ENCODE results near the gene RAB44. TPM values are rescaled to one million over a fixed set of nuclear protein-coding genes. Genes with fewer than 3 reads are reported as not detected.
A peak's percentile ranks its signal among the peaks of the same experiment; 100 is the strongest.

Gene RAB44
- total RNA-seq, 1 experiment from 2014 or later = not detected

- Histone ChIP-seq H2BK20ac (ENCODE audit: low read depth, low read length, poor library complexity, severe bottlenecking) (no peak overlapping the region), H3T11ph (ENCODE audit: low read length) (no peak overlapping the region), H2BK15ac (ENCODE audit: low read depth, low read length) (no peak overlapping the region), H2BK5ac (ENCODE audit: insufficient read length, low read length) (no peak overlapping the region), H3K9ac (ENCODE audit: extremely low read depth, insufficient read length, low read length) (no peak overlapping the region), H3K27me3 (ENCODE audit: insufficient read depth, low read length) (peaks cover 5% of the 10 kb centered on the region; the same call in 1 of the 2 replicates), H3K4ac (ENCODE audit: low read depth, low read length) (no peak overlapping the region), H2AK5ac (ENCODE audit: insufficient read length, low read length) (no peak overlapping the region), H3K4me2 (ENCODE audit: insufficient read depth, insufficient read length, low read length) (peak overlapping the region; percentile 44), H2BK12ac (ENCODE audit: insufficient read length, low read depth, low read length) (no peak overlapping the region), H3K56ac (ENCODE audit: insufficient read length, low read depth, low read length) (no peak overlapping the region), H4K91ac (ENCODE audit: insufficient read length, low read depth, low read length) (no peak overlapping the region), H3K23ac (ENCODE audit: insufficient read length, low read depth, low read length) (no peak overlapping the region), H3K79me1 (ENCODE audit: insufficient read depth, low read depth, low read length, poor library complexity, severe bottlenecking) (no peaks in the 10 kb centered on the region), H3K27ac (ENCODE audit: insufficient read length, low read depth, low read length) (no peak overlapping the region), H2BK120ac (ENCODE audit: low read depth, low read length, poor library complexity, severe bottlenecking) (no peak overlapping the region), H3K23me2 (ENCODE audit: insufficient read length, low read depth, low read length, poor library complexity, severe bottlenecking) (peaks cover 14% of the 10 kb centered on the region), H3K9me3 (ENCODE audit: control insufficient read depth, low read depth, low read length) (no peaks in the 10 kb centered on the region), H3K18ac (ENCODE audit: insufficient read length, low read depth, low read length) (no peak overlapping the region), H4K8ac (replicated peaks; ENCODE audit: insufficient read length, low read depth, low read length) (no peak overlapping the region), H3K4me1 (ENCODE audit: insufficient read depth, low read length) (peaks cover 6% of the 10 kb centered on the region; the same call in 1 of the 2 replicates), H3K14ac (ENCODE audit: insufficient read depth, low read length) (peak overlapping the region; percentile 54; the same call in 1 of the 2 replicates), H2AFZ (ENCODE audit: low read length) (no peak overlapping the region), H4K5ac (ENCODE audit: insufficient read length, low read depth, low read length) (no peak overlapping the region), H4K20me1 (ENCODE audit: control insufficient read depth, insufficient read depth, insufficient read length) (no peaks in the 10 kb centered on the region), H3K79me2 (ENCODE audit: insufficient read depth, low read length) (no peaks in the 10 kb centered on the region)
- no peak for TF ChIP-seq CTCF (conservative IDR thresholded peaks at IDR 0.05)
- peaks cover 0 to 12% (median 0%) of the 10 kb centered on the region in 3 experiments; a peak in 2 of 7 replicates for H3K36me3 Mint-ChIP-seq (ENCODE audit: insufficient read depth in 1 of 3, low read depth in 3 of 3)
- peaks cover 38 to 43% of the 10 kb centered on the region in 2 experiments for H3K4me1 Mint-ChIP-seq
- no CpG with 5 or more reads among the region's 61 CpGs for WGBS (ENCODE audit: extremely low coverage, insufficient read length, low lambda C conversion rate)
- peak overlapping the region; percentile 83 to 86 for H3K4me3 Mint-ChIP-seq
- no peak for DNase-seq
- H3K9me3 Mint-ChIP-seq = no peaks in the 10 kb centered on the region; a peak in 2 of 5 replicates
- no peak overlapping the region for H3K27ac Mint-ChIP-seq
- peaks cover 22% of the 10 kb centered on the region for H3K27me3 Mint-ChIP-seq (ENCODE audit: low read depth)
These were observed 18.4 kb upstream of the RAB44 start for GRCh38 chr6:36679043-36679833.
